Parathyroid adenoma (tissue), 2 donors: ENCODE measurements around the gene MIR17HG.

Source experiments
- H2AFZ ChIP-seq: fragments of 300-600 bp; sonication (generic); one replicate; pipeline ENCODE4 v1.7.0; 2017; ENCODE audit warnings: antibody characterized with exemption, mild to moderate bottlenecking
- H3K27ac ChIP-seq: fragments of 300-600 bp; sonication (generic); one replicate; pipeline ENCODE4 v1.7.0; 2017
- H3K27me3 ChIP-seq: fragments of 300-600 bp; sonication (generic); one replicate; pipeline ENCODE4 v1.7.0; 2017; ENCODE audit warnings: low read length; ENCODE audit not compliant: control insufficient read depth, insufficient read depth
- H3K36me3 ChIP-seq: fragments of 300-600 bp; sonication (generic); one replicate; pipeline ENCODE4 v1.7.0; 2017; ENCODE audit warnings: low read length; ENCODE audit not compliant: control insufficient read depth, insufficient read depth
- H3K4me1 ChIP-seq: fragments of 300-600 bp; sonication (generic); one replicate; pipeline ENCODE4 v1.7.0; 2017; ENCODE audit warnings: control low read depth
- H3K4me2 ChIP-seq: fragments of 300-600 bp; sonication (generic); one replicate; pipeline ENCODE4 v1.7.0; 2017; ENCODE audit warnings: low read length
- H3K4me3 ChIP-seq: fragments of 300-600 bp; sonication (generic); one replicate; pipeline ENCODE4 v1.7.0; 2017; ENCODE audit warnings: low read depth, low read length
- H3K79me2 ChIP-seq: fragments of 300-600 bp; sonication (generic); one replicate; pipeline ENCODE4 v1.7.0; 2017; ENCODE audit warnings: control low read depth
- H3K9ac ChIP-seq: fragments of 300-600 bp; sonication (generic); one replicate; pipeline ENCODE4 v1.7.0; 2017; ENCODE audit warnings: mild to moderate bottlenecking
- H3K9me3 ChIP-seq: fragments of 300-600 bp; sonication (generic); one replicate; pipeline ENCODE4 v1.7.0; 2017; ENCODE audit warnings: low read length; ENCODE audit not compliant: control insufficient read depth
- TF ChIP-seq, protein P1 (sequence below): fragments of 300-600 bp; sonication (generic); IDR thresholded peaks from one replicate; pipeline ENCODE4 v1.7.0; 2017; ENCODE audit warnings: antibody characterized with exemption, mild to moderate bottlenecking
- donor health status: primary hyperparathyroidism.

The MIR17HG gene

GRCh38 chr13:91305652-91306051 is 41.8 kb upstream of the MIR17HG start:
- no peaks in the 10 kb centered on the region for H3K9me3 ChIP-seq
- H3K27me3 ChIP-seq, result no peaks in the 10 kb centered on the region
- TF ChIP-seq, protein P1, sequence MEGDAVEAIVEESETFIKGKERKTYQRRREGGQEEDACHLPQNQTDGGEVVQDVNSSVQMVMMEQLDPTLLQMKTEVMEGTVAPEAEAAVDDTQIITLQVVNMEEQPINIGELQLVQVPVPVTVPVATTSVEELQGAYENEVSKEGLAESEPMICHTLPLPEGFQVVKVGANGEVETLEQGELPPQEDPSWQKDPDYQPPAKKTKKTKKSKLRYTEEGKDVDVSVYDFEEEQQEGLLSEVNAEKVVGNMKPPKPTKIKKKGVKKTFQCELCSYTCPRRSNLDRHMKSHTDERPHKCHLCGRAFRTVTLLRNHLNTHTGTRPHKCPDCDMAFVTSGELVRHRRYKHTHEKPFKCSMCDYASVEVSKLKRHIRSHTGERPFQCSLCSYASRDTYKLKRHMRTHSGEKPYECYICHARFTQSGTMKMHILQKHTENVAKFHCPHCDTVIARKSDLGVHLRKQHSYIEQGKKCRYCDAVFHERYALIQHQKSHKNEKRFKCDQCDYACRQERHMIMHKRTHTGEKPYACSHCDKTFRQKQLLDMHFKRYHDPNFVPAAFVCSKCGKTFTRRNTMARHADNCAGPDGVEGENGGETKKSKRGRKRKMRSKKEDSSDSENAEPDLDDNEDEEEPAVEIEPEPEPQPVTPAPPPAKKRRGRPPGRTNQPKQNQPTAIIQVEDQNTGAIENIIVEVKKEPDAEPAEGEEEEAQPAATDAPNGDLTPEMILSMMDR, result no peak
- no peak overlapping the region for H3K4me3 ChIP-seq
- H3K4me2 ChIP-seq, result no peak overlapping the region
- H3K9ac ChIP-seq, result no peak overlapping the region
- no peaks in the 10 kb centered on the region for H3K4me1 ChIP-seq
- H3K27ac ChIP-seq, result no peak overlapping the region
- H2AFZ ChIP-seq, result no peak overlapping the region
- H3K36me3 ChIP-seq, result no peaks in the 10 kb centered on the region
- H3K79me2 ChIP-seq, result no peaks in the 10 kb centered on the region

GRCh38 chr13:91307887-91308286 is 39.6 kb upstream of the MIR17HG start:
- no peaks in the 10 kb centered on the region for H3K79me2 ChIP-seq
- H2AFZ ChIP-seq, result no peak overlapping the region
- no peaks in the 10 kb centered on the region for H3K27me3 ChIP-seq
- no peak overlapping the region for H3K27ac ChIP-seq
- H3K4me1 ChIP-seq, result no peaks in the 10 kb centered on the region
- H3K4me3 ChIP-seq, result no peak overlapping the region
- TF ChIP-seq, protein P1, result no peak
- H3K36me3 ChIP-seq, result no peaks in the 10 kb centered on the region
- no peak overlapping the region for H3K9ac ChIP-seq
- H3K9me3 ChIP-seq, result no peaks in the 10 kb centered on the region
- H3K4me2 ChIP-seq, result no peak overlapping the region

DNA sequence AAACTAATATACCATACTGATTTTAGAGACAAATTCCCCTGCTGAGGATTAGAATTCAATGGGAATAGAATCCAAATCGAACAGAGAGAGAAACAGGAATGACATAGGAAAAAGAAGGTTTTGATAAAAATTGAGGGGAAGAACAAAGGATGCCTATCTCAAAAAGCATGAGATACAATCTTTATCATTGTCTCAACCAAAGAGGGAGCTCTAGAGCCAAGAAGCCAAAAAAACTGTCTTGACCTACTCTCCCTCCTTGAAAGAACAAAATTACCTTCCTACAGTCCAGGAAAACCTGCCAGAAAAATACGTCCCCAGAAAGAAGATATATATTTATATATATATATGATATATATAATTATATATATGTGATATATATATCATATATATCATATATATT is 39.2 kb upstream of the MIR17HG start:
- no peak overlapping the region for H3K9ac ChIP-seq
- no peaks in the 10 kb centered on the region for H3K36me3 ChIP-seq
- H3K27ac ChIP-seq, result no peak overlapping the region
- no peaks in the 10 kb centered on the region for H3K79me2 ChIP-seq
- H3K27me3 ChIP-seq, result no peaks in the 10 kb centered on the region
- H3K4me1 ChIP-seq, result no peaks in the 10 kb centered on the region
- no peak overlapping the region for H3K4me2 ChIP-seq
- no peak overlapping the region for H2AFZ ChIP-seq
- H3K4me3 ChIP-seq, result no peak overlapping the region
- H3K9me3 ChIP-seq, result no peaks in the 10 kb centered on the region
- TF ChIP-seq, protein P1, result no peak

- Histone ChIP-seq H3K27ac (no peak overlapping the region), H3K4me2 (no peak overlapping the region), H3K36me3 (no peaks in the 10 kb centered on the region), H2AFZ (no peak overlapping the region), H3K79me2 (no peaks in the 10 kb centered on the region), H3K27me3 (no peaks in the 10 kb centered on the region), H3K4me1 (no peaks in the 10 kb centered on the region), H3K9me3 (no peaks in the 10 kb centered on the region), H3K4me3 (no peak overlapping the region), H3K9ac (no peak overlapping the region)
- TF ChIP-seq, protein P1, result no peak
Observed at GRCh38 chr13:91311491-91311890, 36.0 kb upstream of the MIR17HG start.

DNA sequence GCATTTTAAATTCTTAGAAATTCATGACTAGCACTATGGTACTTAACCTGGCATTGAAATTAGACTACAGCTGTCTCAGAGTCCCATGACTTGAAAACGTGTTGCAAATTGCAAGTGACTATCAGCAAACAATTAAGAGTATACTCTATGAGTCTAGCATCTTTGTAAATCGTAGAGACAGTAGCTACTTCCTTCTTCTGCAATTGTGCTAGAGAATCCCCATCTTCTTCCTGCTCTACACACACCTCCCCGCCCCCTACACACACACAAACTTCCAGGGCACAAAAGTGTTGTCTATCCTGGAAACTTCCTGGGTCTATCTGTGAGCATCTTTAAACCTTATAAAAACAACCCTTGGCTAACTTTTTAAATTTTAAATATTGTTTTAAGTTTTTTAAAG is 35.2 kb upstream of the MIR17HG start:
- H3K27me3 ChIP-seq, result no peaks in the 10 kb centered on the region
- TF ChIP-seq, protein P1, result no peak
- no peak overlapping the region for H3K4me2 ChIP-seq
- H3K79me2 ChIP-seq, result no peaks in the 10 kb centered on the region
- H3K4me3 ChIP-seq, result no peak overlapping the region
- H2AFZ ChIP-seq, result no peak overlapping the region
- no peaks in the 10 kb centered on the region for H3K9me3 ChIP-seq
- H3K4me1 ChIP-seq, result no peaks in the 10 kb centered on the region
- H3K9ac ChIP-seq, result no peak overlapping the region
- no peaks in the 10 kb centered on the region for H3K36me3 ChIP-seq
- H3K27ac ChIP-seq, result no peak overlapping the region
